Activated CD4-positive, alpha-beta T cell treated with anti-CD3 and anti-CD28 coated beads for 4 hours (primary cell): ENCODE measurements around the gene GDI2.
A peak's percentile ranks its signal among the peaks of the same experiment; 100 is the strongest.
"Not testable (repeated sequence)": the region's sequence is repeated elsewhere in the genome, so short reads cannot be mapped to it uniquely, and the experiment has no call there.

Experiments
- DNase-seq, 2 donors: peaks; one replicate each; pipeline ENCODE4 v3.0.0-alpha.2; 2020

The GDI2 gene

GRCh38 chr10:5826511-5826910 lies 13.3 kb upstream of the GDI2 start:
- not testable (repeated sequence) for DNase-seq

DNA sequence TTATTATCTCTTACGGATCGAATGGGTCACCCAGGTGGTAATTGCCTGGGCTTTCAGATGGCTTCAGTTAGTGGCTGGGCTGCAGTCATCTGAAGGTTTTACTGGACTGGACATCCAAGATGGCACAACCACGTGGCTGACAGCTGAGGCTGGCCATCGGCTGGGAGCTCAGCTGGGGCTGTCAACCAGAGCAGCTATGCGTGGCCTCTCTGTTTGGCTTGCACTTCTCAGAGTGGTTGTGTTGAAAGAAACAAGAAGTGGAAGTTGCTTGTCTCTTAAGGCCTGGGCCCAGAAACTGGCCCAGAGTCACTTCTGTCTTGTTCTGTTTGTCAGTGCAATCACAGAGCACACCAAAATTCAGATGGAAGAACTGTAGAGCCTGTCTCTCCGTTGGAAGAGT lies 5.7 kb upstream of the GDI2 start:
- DNase-seq: no peak

- DNase-seq: no peak
These were observed 4.8 kb upstream of the GDI2 start for GRCh38 chr10:5818048-5818331.

DNA sequence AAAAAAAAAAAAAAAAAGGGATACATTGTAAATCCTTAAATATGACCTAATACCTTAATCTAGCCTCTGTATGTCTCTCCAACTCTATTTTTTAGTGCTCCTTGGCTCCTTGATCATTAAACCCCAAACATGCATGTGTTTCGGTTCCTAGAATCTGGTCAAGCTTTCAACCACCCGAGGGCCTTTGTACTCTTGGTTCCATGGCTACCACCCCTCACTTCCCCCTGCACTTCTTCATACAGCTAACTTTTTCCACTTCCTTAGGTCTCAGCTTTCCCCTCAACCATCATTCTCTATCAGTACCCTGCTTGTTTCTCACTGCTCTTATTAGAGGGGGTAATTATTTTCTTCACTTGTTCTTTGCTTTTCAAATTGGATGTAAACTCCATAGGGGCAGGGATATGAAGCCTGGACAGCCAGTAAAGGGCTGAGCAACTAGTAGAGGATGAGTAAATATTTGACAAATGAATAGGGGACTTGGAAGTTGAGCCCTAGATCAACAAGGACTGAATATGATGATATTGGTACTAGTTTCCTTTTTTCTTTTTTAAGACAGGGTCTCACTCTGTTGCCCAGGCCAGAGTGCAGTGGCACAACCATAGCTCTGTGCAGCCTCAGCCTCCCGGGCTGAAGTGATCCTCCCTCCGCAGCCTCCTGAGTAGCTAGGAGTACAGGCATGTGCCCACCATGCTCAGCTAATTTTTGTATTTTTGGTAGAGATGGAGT lies 4.3 kb upstream of the GDI2 start:
- DNase-seq: no peak

DNA sequence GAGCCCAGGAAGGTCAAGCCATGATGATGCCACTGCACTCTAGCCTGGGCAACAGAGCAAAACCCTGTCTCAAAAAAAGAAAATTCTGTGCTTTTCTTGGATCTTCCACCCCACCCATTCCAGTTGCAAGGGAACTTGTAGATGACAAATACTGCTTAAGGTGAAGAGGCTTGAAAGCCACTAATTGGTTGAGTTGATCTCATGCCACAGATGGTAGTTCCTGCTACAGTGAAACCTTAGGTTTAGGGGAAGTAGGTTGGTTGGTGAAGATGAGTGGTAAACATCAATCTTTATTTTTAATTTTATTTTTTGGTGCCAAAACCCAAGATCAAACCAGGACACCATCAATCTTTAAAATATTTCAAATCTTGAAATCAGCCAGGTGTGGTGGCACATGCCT lies 2.9 kb upstream of the GDI2 start:
- no peak for DNase-seq

DNA sequence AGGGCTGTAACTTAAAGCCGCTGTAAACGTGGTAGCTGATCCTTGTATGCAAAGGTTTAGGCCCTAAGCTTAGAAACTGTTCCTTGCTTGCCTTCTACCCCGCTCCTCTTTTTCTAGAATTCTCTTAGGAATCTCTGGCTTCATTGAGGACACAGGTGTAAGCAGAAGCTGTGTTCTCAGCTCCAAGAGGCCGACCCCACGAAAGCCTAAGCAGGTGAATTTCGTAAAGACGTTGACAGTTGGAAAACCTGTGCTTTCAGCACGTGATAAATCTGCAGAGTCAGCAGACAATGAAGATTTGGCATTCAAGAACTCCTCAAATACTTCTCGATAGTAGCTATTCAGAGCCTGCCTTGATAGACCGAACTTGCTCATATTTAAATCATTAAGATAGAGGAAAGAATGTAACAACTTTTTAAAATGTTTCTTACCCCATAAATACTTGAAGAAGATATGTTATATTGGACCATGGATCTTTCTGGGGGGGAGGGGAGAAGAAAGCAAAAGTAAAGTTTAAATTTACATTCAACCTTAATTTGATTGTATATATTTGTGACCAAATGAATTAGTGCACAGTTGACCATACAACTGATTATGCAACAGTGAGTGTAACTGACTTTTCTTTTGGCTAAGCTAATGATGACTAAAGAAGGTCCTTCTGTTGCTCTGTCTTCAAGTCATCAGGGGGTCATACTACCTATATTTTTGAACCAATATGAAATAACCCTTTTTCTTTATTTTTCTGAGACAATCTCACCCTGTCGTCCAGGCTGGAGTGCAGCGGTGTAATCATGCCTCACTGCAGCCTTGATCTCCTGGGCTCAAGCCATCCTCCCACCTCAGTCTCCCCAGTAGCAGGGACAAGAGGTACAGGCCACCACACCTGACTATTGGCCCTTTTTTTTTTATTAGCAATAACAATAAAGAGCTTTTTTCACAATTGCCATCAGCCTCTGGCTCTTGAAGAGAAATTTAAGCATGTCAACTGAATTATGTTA lies 1.2 kb upstream of the GDI2 start:
- no peak for DNase-seq

DNA sequence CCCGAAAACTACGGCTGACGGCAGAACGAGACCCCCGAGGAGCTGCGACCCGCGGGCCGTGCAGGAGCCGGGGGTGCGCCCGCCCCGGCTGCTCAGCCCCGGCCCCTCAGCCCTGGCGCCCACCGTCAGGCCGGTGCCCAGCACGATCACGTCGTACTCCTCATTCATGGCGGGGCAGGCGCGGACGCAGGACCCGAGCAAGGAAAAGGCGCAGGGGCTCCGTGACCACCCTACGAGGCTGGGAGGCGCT lies 218 bp downstream of the GDI2 start:
- no peak for DNase-seq

DNA sequence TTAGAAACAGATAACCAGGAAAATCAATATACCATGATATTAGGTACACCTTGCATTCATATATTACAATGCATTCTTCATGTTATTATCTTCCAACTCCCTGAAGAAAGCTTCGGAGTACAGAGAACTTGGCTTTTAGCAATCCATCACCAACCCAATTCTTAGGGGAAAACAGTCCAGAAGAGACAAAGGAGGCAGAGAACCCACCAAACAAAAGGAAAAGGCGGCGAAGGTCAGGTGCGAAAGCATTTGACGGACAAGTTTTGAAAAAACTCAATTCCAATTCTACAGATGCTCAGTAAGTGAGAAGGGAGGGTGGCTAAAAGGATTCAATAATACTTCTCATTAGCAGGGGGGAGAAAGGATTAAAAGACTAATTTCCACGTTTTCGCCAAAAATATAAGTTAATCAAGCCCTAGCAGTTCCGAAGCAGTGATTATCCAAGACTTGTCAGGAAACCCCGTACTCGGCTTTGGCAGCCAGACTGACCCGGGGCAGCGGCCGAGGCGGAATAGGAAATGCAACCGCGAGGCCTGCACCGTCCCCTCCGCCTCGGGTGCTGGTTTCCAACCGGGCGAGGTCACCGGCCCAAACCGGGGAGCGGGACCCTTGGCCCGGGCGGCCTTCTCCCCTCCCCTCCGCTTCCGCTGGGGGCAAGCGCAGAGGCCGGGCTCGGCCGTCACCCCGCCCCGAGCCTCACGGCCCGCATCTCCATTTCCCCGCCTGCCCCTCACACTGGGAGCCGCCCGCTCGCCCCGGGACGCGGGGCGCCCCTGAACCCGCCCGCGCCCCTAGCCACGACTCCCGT lies 747 bp downstream of the GDI2 start:
- peak; percentile 15 to 28 for DNase-seq

GRCh38 chr10:5811387-5811821 lies 1.8 kb downstream of the GDI2 start:
- DNase-seq: no peak

DNA sequence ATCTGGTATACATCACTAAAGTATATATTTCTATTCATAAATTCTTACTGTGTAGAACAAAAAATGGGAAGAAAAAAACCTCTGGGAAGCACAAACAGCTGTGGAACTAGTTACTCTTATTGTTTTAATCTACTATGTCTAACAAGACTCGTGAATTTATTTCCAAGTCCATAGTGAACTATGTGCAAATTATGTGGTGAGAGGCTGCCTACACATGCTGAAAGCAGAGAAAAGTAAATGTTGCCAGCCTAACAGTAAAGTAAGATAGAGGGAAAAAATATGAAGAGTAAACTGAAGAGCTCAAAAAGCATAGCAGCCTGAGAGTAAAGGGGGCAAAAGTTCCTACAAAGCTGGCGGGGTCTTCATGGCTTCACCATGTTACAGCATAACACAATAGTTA lies 3.0 kb downstream of the GDI2 start:
- DNase-seq: no peak

- no peak for DNase-seq
These were observed 3.6 kb downstream of the GDI2 start for GRCh38 chr10:5809527-5810154.

GRCh38 chr10:5808783-5809392 lies 4.3 kb downstream of the GDI2 start:
- DNase-seq: not testable (repeated sequence)

DNA sequence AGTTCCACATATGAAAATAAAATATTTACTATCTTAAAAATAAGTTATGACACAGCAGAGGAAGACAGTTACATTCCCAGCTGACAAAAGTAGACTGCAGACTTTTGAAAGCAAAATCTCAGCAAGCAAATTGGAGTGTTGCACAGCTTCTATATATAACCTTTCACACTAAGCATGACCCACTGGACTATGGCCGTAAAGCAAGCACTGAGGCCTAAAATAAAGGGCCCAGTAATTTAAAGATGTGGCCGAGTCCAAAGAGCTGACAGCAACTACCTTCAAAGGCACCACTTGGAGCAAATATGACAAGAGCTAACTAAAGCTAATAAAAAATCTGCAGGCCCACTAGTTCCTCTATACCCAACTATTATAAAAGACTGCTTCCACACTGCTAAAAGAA lies 6.5 kb downstream of the GDI2 start:
- DNase-seq: no peak

- DNase-seq: no peak
These were observed 7.5 kb downstream of the GDI2 start for GRCh38 chr10:5805711-5806110.

- DNase-seq: no peak
These were observed 8.0 kb downstream of the GDI2 start for GRCh38 chr10:5805260-5805659.

GRCh38 chr10:5804386-5804785 lies 8.8 kb downstream of the GDI2 start:
- no peak for DNase-seq

- DNase-seq: no peak
These were observed 12.5 kb downstream of the GDI2 start for GRCh38 chr10:5800782-5801181.

DNA sequence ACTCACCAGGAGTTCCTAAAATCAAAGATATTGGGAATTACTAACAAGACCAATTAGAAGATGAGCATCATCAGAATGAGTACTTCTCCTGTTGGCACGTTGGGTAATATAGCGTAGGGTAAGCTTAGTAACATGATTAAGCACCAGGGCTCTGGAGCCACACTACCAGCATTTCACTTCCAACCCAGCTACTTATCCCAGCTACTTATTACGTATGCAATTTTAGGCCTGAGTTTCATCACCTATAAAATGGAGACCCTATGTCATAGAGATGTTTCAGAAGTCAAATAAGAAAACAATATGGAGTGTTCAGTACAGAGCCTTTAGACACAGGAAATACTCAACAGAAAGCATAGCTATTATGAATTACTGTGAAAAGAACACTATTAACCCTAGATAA lies 19.0 kb downstream of the GDI2 start:
- no peak for DNase-seq

GRCh38 chr10:5789626-5790025 lies 23.6 kb downstream of the GDI2 start:
- DNase-seq: no peak

DNA sequence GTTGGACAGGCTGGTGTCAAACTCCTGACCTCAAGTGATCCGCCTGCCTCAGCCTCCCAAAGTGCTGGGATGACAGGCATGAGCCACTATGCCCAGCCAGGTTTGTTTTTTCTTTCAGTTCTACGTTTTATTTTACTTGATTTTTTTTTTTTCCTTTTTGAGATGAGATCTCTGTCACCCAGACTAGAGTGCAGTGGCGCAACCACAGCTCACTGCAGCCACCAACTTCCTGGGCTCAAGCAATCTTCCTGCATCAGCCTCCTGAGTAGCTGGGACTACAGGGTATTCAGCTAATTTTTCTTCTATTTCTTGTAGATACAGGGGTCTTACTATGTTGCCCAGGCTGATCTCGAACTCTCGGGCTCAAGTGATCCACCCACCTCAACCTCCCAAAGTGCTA lies 24.3 kb downstream of the GDI2 start:
- DNase-seq: no peak

DNA sequence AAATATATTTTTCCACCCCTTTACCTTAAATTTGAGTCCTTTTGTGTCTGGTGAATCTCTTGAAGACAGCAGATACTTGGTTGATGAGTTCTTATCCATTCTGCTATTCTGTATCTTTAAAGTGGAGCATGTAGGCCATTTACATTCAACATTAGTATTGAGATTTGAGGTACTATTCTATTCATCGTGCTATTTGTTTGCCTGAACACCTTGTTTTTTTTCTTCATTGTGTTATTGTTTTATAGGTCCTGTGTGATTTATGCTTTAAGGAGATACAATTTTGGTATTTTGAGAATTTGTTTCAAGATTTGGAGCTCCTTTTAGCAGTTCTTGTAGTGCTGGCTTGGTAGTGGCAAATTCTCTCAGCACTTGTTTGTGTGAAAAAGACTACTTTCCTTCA lies 29.9 kb downstream of the GDI2 start:
- DNase-seq: no peak

- no peak for DNase-seq
These were observed 31.1 kb downstream of the GDI2 start for GRCh38 chr10:5782174-5782573.

- DNase-seq: no peak
These were observed 33.5 kb downstream of the GDI2 start for GRCh38 chr10:5779730-5780129.
